Keratinocyte (primary cell): ENCODE data around the gene TTC33. TPM values are rescaled to one million over a fixed set of nuclear protein-coding genes. Genes with fewer than 3 reads are reported as not detected.

Source experiments
- DNase-seq: peaks from one replicate; pipeline ENCODE4 v3.0.0-alpha.2; 2011; ENCODE audit warnings: low read depth, missing footprints, low spot score
- FAIRE-seq: peaks from 2 replicates; lab custom pipeline; 2011; peaks lifted over from hg19 to GRCh38; lab: Jason Lieb, UNC
- H2AFZ ChIP-seq: 2 replicates; pipeline ENCODE4 v1.6.0; 2012; ENCODE audit warnings: low read length, control low read depth, inconsistent platforms; ENCODE audit not compliant: control insufficient read depth
- H3K27ac ChIP-seq: 2 replicates; pipeline ENCODE4 v1.5.1; 2011; ENCODE audit warnings: low read length; ENCODE audit not compliant: control insufficient read depth, insufficient read depth
- H3K27me3 ChIP-seq: 3 replicates; pipeline ENCODE4 v1.6.0; 2011; ENCODE audit warnings: low read length; ENCODE audit not compliant: control insufficient read depth, insufficient read depth; ENCODE audit errors: extremely low read depth
- H3K36me3 ChIP-seq, 2 experiments: 2 replicates in 1 of 2; 3 replicates in 1 of 2; pipeline ENCODE4 v1.5.1; 2011; ENCODE audit warnings: low read length in 2 of 2, mild to moderate bottlenecking in 1 of 2; ENCODE audit not compliant: control insufficient read depth in 2 of 2, insufficient read depth in 2 of 2; ENCODE audit errors: extremely low read depth in 1 of 2
- H3K4me1 ChIP-seq: 3 replicates; pipeline ENCODE4 v1.5.1; 2011; ENCODE audit warnings: low read length; ENCODE audit not compliant: control insufficient read depth, insufficient read depth; ENCODE audit errors: extremely low read depth
- H3K4me2 ChIP-seq: 3 replicates; pipeline ENCODE4 v1.6.0; 2011; ENCODE audit warnings: low read depth, low read length; ENCODE audit not compliant: control insufficient read depth, insufficient read depth; ENCODE audit errors: extremely low read depth
- H3K4me3 ChIP-seq, 3 experiments: fragments of 200-600 bp in 1 of 3; sonication (generic) in 1 of 3; 2 replicates in 2 of 3; 3 replicates in 1 of 3; pipeline ENCODE4 v1.5.1; 2011 to 2016; ENCODE audit warnings: low read length in 3 of 3, mild to moderate bottlenecking in 3 of 3, control low read depth in 2 of 3, inconsistent platforms in 1 of 3, low read depth in 1 of 3, mixed read lengths in 1 of 3, mixed run types in 1 of 3, moderate library complexity in 1 of 3; ENCODE audit not compliant: control insufficient read depth in 2 of 3, insufficient read depth in 2 of 3; ENCODE audit errors: extremely low read depth in 1 of 3
- H3K79me2 ChIP-seq: 2 replicates; pipeline ENCODE4 v1.6.0; 2012; ENCODE audit warnings: low read length; ENCODE audit not compliant: control insufficient read depth, insufficient read depth
- H3K9ac ChIP-seq: 3 replicates; pipeline ENCODE4 v1.6.0; 2011; ENCODE audit warnings: low read length; ENCODE audit not compliant: control insufficient read depth, insufficient read depth; ENCODE audit errors: extremely low read depth
- H3K9me1 ChIP-seq: 3 replicates; pipeline ENCODE4 v1.6.0; 2011; ENCODE audit warnings: low read length; ENCODE audit not compliant: control insufficient read depth, insufficient read depth; ENCODE audit errors: extremely low read depth
- H3K9me3 ChIP-seq: 2 replicates; pipeline ENCODE4 v1.5.1; 2012; ENCODE audit warnings: low read depth, low read length; ENCODE audit not compliant: control insufficient read depth
- H4K20me1 ChIP-seq: 3 replicates; pipeline ENCODE4 v1.6.0; 2011; ENCODE audit warnings: low read length; ENCODE audit not compliant: control insufficient read depth, insufficient read depth; ENCODE audit errors: extremely low read depth
- CTCF ChIP-seq, 3 experiments: IDR thresholded peaks in 1 of 3; conservative IDR thresholded peaks in 1 of 3; optimal IDR thresholded peaks in 1 of 3; 2 replicates in 2 of 3; 3 replicates in 1 of 3; pipeline versions ENCODE3 to v1.5.1; 2011; ENCODE audit warnings: low read length in 3 of 3, mild to moderate bottlenecking in 3 of 3, moderate library complexity in 2 of 3, control low read depth in 1 of 3, inconsistent platforms in 1 of 3; ENCODE audit not compliant: insufficient read depth in 2 of 3; ENCODE audit errors: extremely low read depth in 1 of 3
- EZH2 ChIP-seq: IDR thresholded peaks from one replicate; pipeline ENCODE4 v1.6.1; 2012; ENCODE audit warnings: inconsistent platforms, mild to moderate bottlenecking, low read length, moderate library complexity
- dilution Hi-C: fragments of 300-500 bp; cut with MboI; formaldehyde crosslinking; loops from one replicate; pipeline ENCODE4 v1.7.0; 2020; ENCODE audit warnings: low sequenced_read_pairs; ENCODE audit not compliant: extremely low pct_ligation_motif_present
- polyA plus RNA-seq, 5 experiments: library from polyadenylated mRNA; depleted of rRNA in 3 of 5; stranded (reverse) in 3 of 5; stranded (forward) in 1 of 5; unstranded in 1 of 5; fragments of >200 nt; gene quantifications; 1 replicate in 1 of 5; 2 replicates in 3 of 5; 3 replicates in 1 of 5; pipeline versions ENCODE4 v1.2.1 to v1.2.3, GENCODE V29; 2011 to 2012; ENCODE audit warnings: missing spikeins in 2 of 5, low read depth in 1 of 5, low replicate concordance in 1 of 5

TTC33 gene
- polyA plus RNA-seq, 1 donor (not counting 4 experiments of a cell fraction or from before 2014, with no cell fraction given), result 7.1 TPM

DNA sequence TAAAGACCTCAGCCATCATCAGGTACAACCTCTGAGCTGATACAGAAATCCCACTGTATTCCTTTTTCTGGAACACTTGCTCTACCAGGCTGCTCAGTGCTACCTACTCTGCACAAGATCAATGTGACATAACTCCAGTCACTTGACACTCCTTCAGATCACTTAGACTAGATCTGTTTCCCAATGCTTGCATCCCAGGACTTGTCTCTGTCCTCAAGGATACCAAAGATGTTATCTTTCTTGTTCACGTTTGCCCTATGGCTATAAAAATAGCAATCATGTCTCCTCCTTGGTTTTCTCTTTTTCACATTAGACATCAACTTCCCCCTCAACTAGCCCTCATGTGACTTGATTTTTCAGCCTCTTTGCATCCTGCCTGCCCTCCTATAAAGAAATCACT is 264.1 kb downstream of the TTC33 start:
- Histone ChIP-seq H3K27me3 (no peaks in the 10 kb centered on the region), H3K4me1 (peaks cover 2% of the 10 kb centered on the region), H3K27ac (no peak overlapping the region), H3K4me2 (no peak overlapping the region), H2AFZ (no peak overlapping the region), H3K36me3 (no peaks in the 10 kb centered on the region), H3K9me3 (no peaks in the 10 kb centered on the region), H3K4me3 (no peak overlapping the region), H3K9me1 (no peaks in the 10 kb centered on the region), H4K20me1 (no peaks in the 10 kb centered on the region), H3K79me2 (no peaks in the 10 kb centered on the region), H3K9ac (no peak overlapping the region)
- DNase-seq (no peak), FAIRE-seq (no peak)
- dilution Hi-C loops, result no loop called here
- TF ChIP-seq EZH2 (no peak), CTCF (optimal IDR thresholded peaks at IDR 0.05 in 1 of 3, IDR thresholded peaks at IDR 0.05 in 1 of 3, conservative IDR thresholded peaks at IDR 0.05 in 1 of 3; ENCODE audit: extremely low read depth in 1 of 3, insufficient read depth in 2 of 3, low read length in 3 of 3) (no peak)

DNA sequence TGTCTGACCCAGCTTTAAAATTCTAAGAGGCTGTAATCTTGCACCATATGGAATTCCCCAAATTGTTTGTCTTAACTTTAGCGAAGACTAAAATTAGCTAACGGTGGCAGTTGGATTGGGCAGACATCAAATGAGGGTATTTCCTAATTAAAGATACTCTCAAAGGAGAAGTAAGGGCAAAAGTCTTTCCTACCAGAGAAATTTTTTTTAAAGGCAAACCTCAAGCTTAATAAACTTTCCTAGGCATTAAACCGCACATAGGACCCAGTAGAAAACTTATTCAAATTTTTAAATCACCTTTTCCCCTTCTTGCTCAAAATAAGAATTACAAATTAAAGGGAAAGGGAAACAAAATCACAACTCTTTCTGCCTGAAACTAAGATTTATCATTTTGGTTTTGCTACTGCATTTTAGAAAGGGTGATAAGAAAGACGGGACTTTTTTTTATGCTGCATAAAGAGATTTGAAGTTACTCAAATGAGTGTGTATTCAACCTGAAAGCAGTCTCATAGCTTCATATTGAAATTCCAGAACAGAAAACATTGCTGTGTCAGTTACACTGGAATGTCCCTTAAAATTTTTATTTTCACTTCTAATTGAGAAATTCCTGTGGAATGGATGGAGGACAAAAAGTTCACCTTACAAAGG is 265.2 kb downstream of the TTC33 start:
- Histone ChIP-seq H3K36me3 (no peaks in the 10 kb centered on the region), H3K4me3 (no peak overlapping the region), H3K27ac (no peak overlapping the region), H3K9me3 (no peaks in the 10 kb centered on the region), H3K9ac (no peak overlapping the region), H2AFZ (no peak overlapping the region), H3K4me2 (no peak overlapping the region), H3K79me2 (no peaks in the 10 kb centered on the region), H3K27me3 (no peaks in the 10 kb centered on the region), H3K9me1 (no peaks in the 10 kb centered on the region), H4K20me1 (no peaks in the 10 kb centered on the region), H3K4me1 (peaks cover 6% of the 10 kb centered on the region)
- FAIRE-seq, result no peak
- no peak for TF ChIP-seq CTCF (optimal IDR thresholded peaks at IDR 0.05 in 1 of 3, IDR thresholded peaks at IDR 0.05 in 1 of 3, conservative IDR thresholded peaks at IDR 0.05 in 1 of 3; ENCODE audit: extremely low read depth in 1 of 3, insufficient read depth in 2 of 3, low read length in 3 of 3)
- no peak for TF ChIP-seq EZH2
- DNase-seq, result no peak
- dilution Hi-C loops, result no loop called here
